K562 (cell line): Measurements from ENCODE around the gene PLEKHA7. TPM values are rescaled to one million over a fixed set of nuclear protein-coding genes. Genes with fewer than 3 reads are reported as not detected.

Experiments
- ATAC-seq: fragments of 200-7000 bp; cut with Tn5 transposase; 3 replicates; pipeline ENCODE4 v1.9.1; 2020; ENCODE audit warnings: moderate library complexity
- BruUV-seq: library from RNA; stranded (reverse); fragments of 400-500 nt; replicated peaks from 2 replicates; lab custom pipeline; 2021; lab: Mats Ljungman, UMichigan
- CTCF ChIA-PET: fragments of 300-600 bp; formaldehyde crosslinking; extraction: SDS; loops from one replicate; lab custom pipeline; 2021; ENCODE audit warnings: low intra/inter-chr PET ratio; lab: Yijun Ruan, JAX
- POLR2A ChIA-PET: fragments of 300-600, 350-650 bp; sonication (Branson Sonifier 250); formaldehyde crosslinking; extraction: SDS; loops from one replicate; lab custom pipeline; 2021; ENCODE audit warnings: antibody characterized with exemption, inconsistent platforms; lab: Yijun Ruan, JAX
- DNase-seq, 4 experiments: peaks; one replicate each; pipeline versions ENCODE4 v3.0.0 to v3.0.0-alpha.2; 2011 to 2018; ENCODE audit warnings: low spot score in 3 of 4, mixed read lengths in 3 of 4; ENCODE audit errors: extremely low read depth in 1 of 4
- FAIRE-seq: peaks from 2 replicates; lab custom pipeline; 2011; peaks lifted over from hg19 to GRCh38; lab: Jason Lieb, UNC
- H2AFZ ChIP-seq: 2 replicates; pipeline ENCODE4 v1.6.0; 2011; ENCODE audit warnings: low read depth, low read length, control low read depth, inconsistent platforms
- H3K27ac ChIP-seq: fragments of 200-600 bp; 3 replicates; pipeline ENCODE4 v1.8.0; 2011; ENCODE audit warnings: low read depth, mild to moderate bottlenecking, control low read depth, inconsistent platforms, low read length, moderate library complexity, mixed read lengths; ENCODE audit errors: extremely low read depth
- H3K27me3 ChIP-seq, 2 experiments: fragments of 300-600 bp in 1 of 2; 2 replicates in 1 of 2; 3 replicates in 1 of 2; pipeline versions ENCODE4 v1.6.0 to v1.8.0; 2011; ENCODE audit warnings: inconsistent platforms in 2 of 2, low read length in 2 of 2, mild to moderate bottlenecking in 1 of 2, mixed read lengths in 1 of 2, moderate library complexity in 1 of 2; ENCODE audit not compliant: control insufficient read depth in 2 of 2, insufficient read depth in 2 of 2
- H3K36me3 ChIP-seq: fragments of 300-600 bp; 3 replicates; pipeline ENCODE4 v1.8.0; 2011; ENCODE audit warnings: mild to moderate bottlenecking, low read length, inconsistent platforms; ENCODE audit not compliant: control insufficient read depth, insufficient read depth
- H3K4me1 ChIP-seq, 2 experiments: fragments of 200-600 bp in 1 of 2; replicated peaks in 1 of 2; 2 replicates in 1 of 2; 3 replicates in 1 of 2; pipeline versions ENCODE4 v1.5.1 to v1.8.0; 2011; ENCODE audit warnings: inconsistent platforms in 2 of 2, low read length in 2 of 2, mild to moderate bottlenecking in 1 of 2, mixed read lengths in 1 of 2, moderate library complexity in 1 of 2; ENCODE audit not compliant: control insufficient read depth in 2 of 2, insufficient read depth in 2 of 2
- H3K4me2 ChIP-seq: 2 replicates; pipeline ENCODE4 v1.6.1; 2011; ENCODE audit warnings: low read length, control low read depth, inconsistent platforms, mixed read lengths; ENCODE audit not compliant: insufficient read depth
- H3K4me3 ChIP-seq: fragments of 200-600 bp; sonication (generic), shearing (Covaris generic); 2 replicates; pipeline ENCODE4 v1.5.1; 2016; ENCODE audit warnings: control low read depth, inconsistent platforms
- H3K79me2 ChIP-seq: fragments of 200-600 bp; 3 replicates; pipeline ENCODE4 v1.8.0; 2011; ENCODE audit warnings: low read length, inconsistent platforms; ENCODE audit not compliant: control insufficient read depth, insufficient read depth
- H3K9ac ChIP-seq, 2 experiments: 2 replicates each; pipeline versions ENCODE4 v1.6.0 to v1.6.1; 2011; ENCODE audit warnings: low read depth in 2 of 2, low read length in 2 of 2, control low read depth in 1 of 2, inconsistent platforms in 1 of 2, mild to moderate bottlenecking in 1 of 2, mixed read lengths in 1 of 2; ENCODE audit not compliant: insufficient read depth in 1 of 2
- H3K9me1 ChIP-seq: one replicate; pipeline ENCODE4 v1.6.0; 2011; ENCODE audit warnings: inconsistent platforms, mild to moderate bottlenecking, low read length, moderate library complexity; ENCODE audit not compliant: control insufficient read depth, insufficient read depth
- H3K9me3 ChIP-seq: replicated peaks from 2 replicates; pipeline ENCODE4 v1.5.1; 2011; ENCODE audit warnings: low read depth, low read length, inconsistent platforms; ENCODE audit not compliant: control insufficient read depth, insufficient read depth
- H4K20me1 ChIP-seq: replicated peaks from 2 replicates; pipeline ENCODE4 v1.6.1; 2011; ENCODE audit warnings: low read length, inconsistent platforms, mixed read lengths; ENCODE audit not compliant: control insufficient read depth, insufficient read depth
- CTCF ChIP-seq, 3 experiments: IDR thresholded peaks in 2 of 3; conservative IDR thresholded peaks in 1 of 3; 2 replicates each; pipeline ENCODE4 v1.5.1; 2011 to 2012; ENCODE audit warnings: low read length in 3 of 3, mild to moderate bottlenecking in 3 of 3, control low read depth in 2 of 3, improper control_type of control experiment in 1 of 3, inconsistent platforms in 1 of 3, low read depth in 1 of 3, mixed read lengths in 1 of 3, moderate library complexity in 1 of 3; ENCODE audit not compliant: insufficient read depth in 2 of 3
- RAD21 ChIP-seq, 2 experiments: fragments of 250-450 bp in 1 of 2; fragments of 450-650 bp in 1 of 2; sonication (Bioruptor Pico) in 1 of 2; formaldehyde crosslinking in 1 of 2; IDR thresholded peaks in 1 of 2; conservative IDR thresholded peaks in 1 of 2; 2 replicates each; pipeline versions ENCODE4 v1.4.0 to v1.8.0; 2020 to 2022; ENCODE audit warnings: mild to moderate bottlenecking in 2 of 2, moderate library complexity in 1 of 2
- RCOR1 ChIP-seq, 2 experiments: IDR thresholded peaks; 2 replicates each; pipeline ENCODE4 v1.6.1; 2012; ENCODE audit warnings: low read depth in 2 of 2, low read length in 2 of 2, borderline replicate concordance in 1 of 2, improper control_type of control experiment in 1 of 2
- SMC3 ChIP-seq: conservative IDR thresholded peaks from 2 replicates; pipeline ENCODE4 v1.6.1; 2011; ENCODE audit warnings: low read depth, low read length, improper control_type of control experiment; ENCODE audit not compliant: insufficient read depth
- ZNF518B ChIP-seq: fragments of 250-450 bp; sonication (Bioruptor Pico); IDR thresholded peaks from 2 replicates; pipeline ENCODE4 v1.5.0; 2021; ENCODE audit warnings: mild to moderate bottlenecking, moderate library complexity
- WGBS: fragments of 100-300 bp; shearing (Covaris generic); methylation state at CpG from one replicate; pipeline ENCODE4 v1.1.6; 2016; ENCODE audit warnings: low coverage, mixed read lengths; ENCODE audit not compliant: insufficient coverage; ENCODE audit errors: missing lambda C conversion rate; 5-methylcytosine and 5-hydroxymethylcytosine counted together
- in situ Hi-C: fragments of 300-500 bp; cut with MboI; formaldehyde crosslinking; loops from 4 replicates; pipeline ENCODE4 v1.15.0; 2018; ENCODE audit warnings: inconsistent platforms, mixed read lengths
- intact Hi-C: fragments of 100-400 bp; cut with micrococcal nuclease; formaldehyde crosslinking; loops from 2 replicates; pipeline ENCODE4 v1.14.2; 2022
- polyA plus RNA-seq, 8 experiments: library from polyadenylated mRNA; depleted of rRNA in 4 of 8; stranded (reverse) in 5 of 8; unstranded in 3 of 8; fragments of >200 nt; fragmentation: Nextera tagmentation in 2 of 8; fragmentation: Illumina TruSeq in 1 of 8; extraction: Ambion mirVana in 2 of 8; extraction: Trizol in 1 of 8; gene quantifications; 2 replicates each; pipeline versions ENCODE4 v1.2.1 to v1.2.3, GENCODE V29; 2011 to 2014; ENCODE audit warnings: inconsistent platforms in 1 of 8, missing spikeins in 1 of 8
- total RNA-seq, 7 experiments: library from RNA; depleted of rRNA in 6 of 7; stranded (reverse); fragments of >200 nt in 6 of 7; fragmentation: Illumina TruSeq in 2 of 7; extraction: Trizol in 2 of 7; gene quantifications; 2 replicates each; pipeline versions ENCODE4 v1.2.1 to v1.2.3, GENCODE V29; 2011 to 2021; ENCODE audit warnings: low replicate concordance in 1 of 7

PLEKHA7 gene
- total and polyA plus RNA-seq, 9 of the 15 experiments (the other 6 are each of a cell fraction or from before 2014, with no cell fraction given) = 0.06 to 0.77 (median 0.20) TPM; not detected in 1

GRCh38 chr11:16935518-16936302, 78.5 kb downstream of the PLEKHA7 start:
- H3K4me1 ChIP-seq = no peaks in the 10 kb centered on the region
- FAIRE-seq (peak; percentile 74), DNase-seq (peak in 2 of 4 experiments; percentile 33 to 45), ATAC-seq (peak; percentile 72; the same call in 2 of the 3 replicates)
- H3K27me3 ChIP-seq = peaks cover 9 to 25% of the 10 kb centered on the region in 2 experiments; a peak in 3 of 5 replicates
- H3K9me3 ChIP-seq = no peaks in the 10 kb centered on the region
- H3K27ac ChIP-seq = no peak overlapping the region
- H3K9me1 ChIP-seq = no peaks in the 10 kb centered on the region
- BruUV-seq = no TSS peak
- no peaks in the 10 kb centered on the region for H3K79me2 ChIP-seq
- no peak overlapping the region for H3K4me3 ChIP-seq
- CTCF ChIA-PET = interaction anchor here (1.1 to 1.4 kb wide), 2 partner anchors 115 to 128 kb away, joined by 4 read pairs; no protein-coding TSS in a partner anchor
- H4K20me1 ChIP-seq = peaks cover 4% of the 10 kb centered on the region; the same call in 1 of the 2 replicates
- in situ Hi-C loops = no loop called here
- WGBS = 18% methylated on average over 6 of the region's 6 CpGs
- no peak overlapping the region for H2AFZ ChIP-seq
- intact Hi-C loops = loop anchor here (1.0 to 2.0 kb wide), 2 partner anchors 115 to 147 kb away; no protein-coding TSS in a partner anchor
- H3K36me3 ChIP-seq = no peaks in the 10 kb centered on the region
- no peak overlapping the region for H3K4me2 ChIP-seq
- H3K9ac ChIP-seq = no peak overlapping the region
- POLR2A ChIA-PET = no interaction called here
- TF ChIP-seq SMC3 (peak; percentile 51; the same call in 1 of the 2 replicates), RCOR1 (IDR thresholded peaks at IDR 0.05; ENCODE audit: borderline replicate concordance in 1 of 2, low read depth in 2 of 2, low read length in 2 of 2) (0 out of 4 replicates have a peak, but pooled peaks of 1 of the 2 experiments have one; percentile 23), CTCF (IDR thresholded peaks at IDR 0.05 in 2 of 3, conservative IDR thresholded peaks at IDR 0.05 in 1 of 3; ENCODE audit: insufficient read depth in 2 of 3, low read depth in 1 of 3, low read length in 3 of 3) (peak; percentile 65 to 74 (median 71); a peak in 5 of 6 replicates), RAD21 (CRISPR knock-in tag; conservative IDR thresholded peaks at IDR 0.05 in 1 of 2, IDR thresholded peaks at IDR 0.05 in 1 of 2) (peak; percentile 42 to 62; a peak in 3 of 4 replicates), ZNF518B (CRISPR knock-in tag) (no peak)
